ENCODE results near the gene PLA2G15. TPM values are rescaled to one million over a fixed set of nuclear protein-coding genes. Genes with fewer than 3 reads are reported as not detected.

Gene PLA2G15
- total RNA-seq, 3 donors from 2014 or later (not counting 1 experiment from before 2014, with no cell fraction given) = 5.6 to 13.0 (median 12.7) TPM

GRCh38 chr16:68274441-68274840, 29.3 kb downstream of the PLA2G15 start:
- DNase-seq (no peak), ATAC-seq (no peak)
- Histone ChIP-seq H3K4me3 (ENCODE audit: low read length) (no peak overlapping the region), H3K27me3 (ENCODE audit: control insufficient read depth, insufficient read depth, low read length) (no peaks in the 10 kb centered on the region), H3K36me3 (ENCODE audit: control insufficient read depth, insufficient read depth, low read length) (peaks cover 14% of the 10 kb centered on the region), H3K27ac (ENCODE audit: low read length) (peak overlapping the region; percentile 66), H3K9me3 (ENCODE audit: control insufficient read depth, insufficient read depth, low read length) (no peaks in the 10 kb centered on the region), H3K4me1 (ENCODE audit: control insufficient read depth, insufficient read depth, low read length) (peaks cover 56% of the 10 kb centered on the region)
- TF ChIP-seq CTCF (IDR thresholded peaks at IDR 0.05) = no peak
- Mint-ChIP-seq H3K27ac (peak overlapping the region in 1 of 2 donors; percentile 40), H3K4me1 (peaks cover 15 to 26% of the 10 kb centered on the region in 2 donors), H3K36me3 (no peaks in the 10 kb centered on the region), H3K9me3 (no peaks in the 10 kb centered on the region), H3K4me3 (no peak overlapping the region), H3K27me3 (ENCODE audit: low read depth in 2 of 2) (no peaks in the 10 kb centered on the region)
- intact Hi-C loops (cut with micrococcal nuclease) = no loop called here
- WGBS (ENCODE audit: insufficient coverage) = 92% methylated on average over 4 of the region's 4 CpGs

DNA sequence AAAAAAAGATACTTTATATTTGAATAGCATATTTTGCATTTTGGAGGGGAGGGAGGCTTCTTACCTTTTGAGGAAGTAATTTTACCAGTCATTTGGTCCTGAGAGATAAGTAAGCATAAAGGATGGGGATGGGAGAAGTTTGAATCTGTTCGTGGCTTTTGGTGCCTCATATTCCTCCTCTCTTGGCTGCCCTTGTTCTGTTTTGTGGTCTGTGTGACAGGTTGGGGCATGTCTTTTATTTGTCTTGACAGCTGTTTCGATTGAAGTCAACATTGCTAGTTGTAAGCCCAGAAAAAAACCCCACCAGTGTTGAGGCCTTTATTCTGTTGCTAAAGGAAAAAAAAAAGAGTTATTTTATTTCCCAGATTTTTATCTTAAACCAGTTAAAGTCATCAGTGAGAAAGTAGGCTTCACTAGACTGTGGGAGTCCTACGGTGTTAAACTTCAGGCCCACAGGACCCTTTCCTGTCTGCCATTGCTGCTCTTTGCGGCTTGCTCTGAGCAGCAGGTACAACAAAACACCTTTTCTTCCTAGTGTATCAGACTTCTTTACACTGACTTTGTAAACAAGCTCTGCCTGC, 30.5 kb downstream of the PLA2G15 start:
- peaks cover 47% of the 10 kb centered on the region for H3K4me1 ChIP-seq (ENCODE audit: control insufficient read depth, insufficient read depth, low read length)
- Mint-ChIP-seq H3K27ac (peak overlapping the region; percentile 87 to 88), H3K4me3 (peak overlapping the region; percentile 42), H3K4me1 (peaks cover 15 to 25% of the 10 kb centered on the region in 2 donors), H3K9me3 (no peaks in the 10 kb centered on the region), H3K36me3 (no peaks in the 10 kb centered on the region), H3K27me3 (ENCODE audit: low read depth in 2 of 2) (no peaks in the 10 kb centered on the region)
- no peak for TF ChIP-seq CTCF (IDR thresholded peaks at IDR 0.05)
- no peaks in the 10 kb centered on the region for H3K9me3 ChIP-seq (ENCODE audit: control insufficient read depth, insufficient read depth, low read length)
- WGBS (ENCODE audit: insufficient coverage) = 4% methylated on average over 3 of the region's 4 CpGs
- no peaks in the 10 kb centered on the region for H3K27me3 ChIP-seq (ENCODE audit: control insufficient read depth, insufficient read depth, low read length)
- intact Hi-C loops (cut with micrococcal nuclease) = no loop called here
- DNase-seq (peak in 1 of 2 donors; percentile 84), ATAC-seq (peak; percentile 44 to 78 (median 76))
- H3K4me3 ChIP-seq (ENCODE audit: low read length) = no peak overlapping the region
- H3K27ac ChIP-seq (ENCODE audit: low read length) = peak overlapping the region; percentile 66
- peaks cover 21% of the 10 kb centered on the region for H3K36me3 ChIP-seq (ENCODE audit: control insufficient read depth, insufficient read depth, low read length)

- Histone ChIP-seq H3K27ac (ENCODE audit: low read length) (peak overlapping the region; percentile 66), H3K4me3 (ENCODE audit: low read length) (no peak overlapping the region), H3K9me3 (ENCODE audit: control insufficient read depth, insufficient read depth, low read length) (no peaks in the 10 kb centered on the region), H3K36me3 (ENCODE audit: control insufficient read depth, insufficient read depth, low read length) (peaks cover 21% of the 10 kb centered on the region), H3K4me1 (ENCODE audit: control insufficient read depth, insufficient read depth, low read length) (peaks cover 48% of the 10 kb centered on the region), H3K27me3 (ENCODE audit: control insufficient read depth, insufficient read depth, low read length) (no peaks in the 10 kb centered on the region)
- Mint-ChIP-seq H3K27me3 (ENCODE audit: low read depth in 2 of 2) (no peaks in the 10 kb centered on the region), H3K27ac (peak overlapping the region; percentile 87 to 88), H3K9me3 (no peaks in the 10 kb centered on the region), H3K4me3 (no peak overlapping the region), H3K36me3 (no peaks in the 10 kb centered on the region), H3K4me1 (peaks cover 17 to 29% of the 10 kb centered on the region in 2 donors)
- 95% methylated on average over 2 of the region's 3 CpGs for WGBS (ENCODE audit: insufficient coverage)
- no peak for TF ChIP-seq CTCF (IDR thresholded peaks at IDR 0.05)
- no peak for DNase-seq
- intact Hi-C loops (cut with micrococcal nuclease) = no loop called here
- peak in 1 of 3 donors; percentile 5 for ATAC-seq
These were observed 31.1 kb downstream of the PLA2G15 start for GRCh38 chr16:68276223-68276622.
